Mammary epithelial cell (primary cell): Measurements from ENCODE around the gene ALOX5.

ENCODE experiments used
- EZH2 ChIP-seq: IDR thresholded peaks from 2 replicates; pipeline ENCODE4 v1.6.1; 2012; ENCODE audit warnings: low read length, inconsistent platforms, borderline replicate concordance
- TF ChIP-seq, protein P1 (sequence below), 2 donors: IDR thresholded peaks in 1 of 2; conservative IDR thresholded peaks in 1 of 2; 2 replicates each; pipeline ENCODE4 v1.5.1; 2011 to 2012; ENCODE audit warnings: inconsistent platforms in 2 of 2, low read length in 2 of 2, mild to moderate bottlenecking in 2 of 2, control low read depth in 1 of 2, low read depth in 1 of 2; ENCODE audit not compliant: insufficient read depth in 1 of 2; ENCODE audit errors: extremely low read depth in 1 of 2

DNA sequence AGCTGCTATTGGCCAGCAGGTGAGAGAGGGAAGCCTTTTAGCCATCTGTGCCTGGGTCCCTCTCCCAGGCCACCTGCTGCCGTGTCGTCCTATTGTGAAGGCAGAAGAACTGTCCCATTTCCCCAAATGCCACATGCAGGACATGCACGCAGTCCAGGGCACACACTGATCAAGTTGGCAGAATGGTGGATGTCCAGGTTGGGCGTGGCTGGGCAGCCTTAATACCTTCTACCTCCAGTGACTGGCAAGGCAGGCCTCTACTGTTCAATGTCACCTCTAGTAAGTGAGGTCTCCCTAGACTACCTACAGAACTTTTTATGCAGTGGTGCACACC, 37.6 kb downstream of the ALOX5 start:
- TF ChIP-seq, protein P1, sequence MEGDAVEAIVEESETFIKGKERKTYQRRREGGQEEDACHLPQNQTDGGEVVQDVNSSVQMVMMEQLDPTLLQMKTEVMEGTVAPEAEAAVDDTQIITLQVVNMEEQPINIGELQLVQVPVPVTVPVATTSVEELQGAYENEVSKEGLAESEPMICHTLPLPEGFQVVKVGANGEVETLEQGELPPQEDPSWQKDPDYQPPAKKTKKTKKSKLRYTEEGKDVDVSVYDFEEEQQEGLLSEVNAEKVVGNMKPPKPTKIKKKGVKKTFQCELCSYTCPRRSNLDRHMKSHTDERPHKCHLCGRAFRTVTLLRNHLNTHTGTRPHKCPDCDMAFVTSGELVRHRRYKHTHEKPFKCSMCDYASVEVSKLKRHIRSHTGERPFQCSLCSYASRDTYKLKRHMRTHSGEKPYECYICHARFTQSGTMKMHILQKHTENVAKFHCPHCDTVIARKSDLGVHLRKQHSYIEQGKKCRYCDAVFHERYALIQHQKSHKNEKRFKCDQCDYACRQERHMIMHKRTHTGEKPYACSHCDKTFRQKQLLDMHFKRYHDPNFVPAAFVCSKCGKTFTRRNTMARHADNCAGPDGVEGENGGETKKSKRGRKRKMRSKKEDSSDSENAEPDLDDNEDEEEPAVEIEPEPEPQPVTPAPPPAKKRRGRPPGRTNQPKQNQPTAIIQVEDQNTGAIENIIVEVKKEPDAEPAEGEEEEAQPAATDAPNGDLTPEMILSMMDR (conservative IDR thresholded peaks at IDR 0.05 in 1 of 2, IDR thresholded peaks at IDR 0.05 in 1 of 2; ENCODE audit: extremely low read depth in 1 of 2, insufficient read depth in 1 of 2, low read depth in 1 of 2, low read length in 2 of 2), result no peak
- TF ChIP-seq EZH2, result no peak
